ENCODE data around the gene GLIS2.

GLIS2 gene

DNA sequence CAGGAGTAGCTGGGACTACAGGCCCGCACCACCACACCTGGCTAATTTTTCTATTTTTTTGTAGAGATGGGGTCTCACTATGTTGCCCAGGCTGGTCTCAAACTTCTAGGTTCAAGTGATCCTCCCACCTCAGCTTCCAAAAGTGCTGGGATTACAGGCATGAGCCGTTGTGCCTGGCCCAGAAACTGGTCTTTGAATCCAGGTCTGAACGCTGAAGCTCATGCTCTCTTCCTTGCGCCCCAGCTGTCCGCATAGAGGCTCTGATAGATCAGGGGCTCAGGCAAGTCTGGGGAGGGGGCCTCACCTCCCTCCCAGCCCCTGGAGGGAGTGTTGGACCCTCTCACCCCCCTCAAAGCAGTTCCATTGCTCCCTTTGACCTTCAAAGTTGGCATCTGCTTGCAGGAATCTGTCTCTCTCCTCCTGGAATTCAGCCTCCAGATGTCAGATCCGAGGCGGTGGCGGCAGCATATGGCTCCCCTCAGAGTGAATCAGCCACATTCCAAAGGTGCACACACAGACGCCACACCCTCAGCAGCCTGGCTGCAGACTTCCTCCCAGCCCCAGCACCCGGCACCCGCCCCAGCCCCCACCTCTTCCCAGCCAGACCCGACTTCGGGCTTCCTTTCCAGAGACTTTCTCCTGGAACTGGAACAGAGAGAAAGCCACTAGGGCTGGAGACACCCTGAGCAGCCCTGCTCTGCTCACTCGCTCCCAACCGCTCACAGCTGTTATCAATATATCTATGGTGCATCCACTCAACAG is 16.9 kb upstream of the GLIS2 start:
- DNase-seq: peak; percentile 80

DNA sequence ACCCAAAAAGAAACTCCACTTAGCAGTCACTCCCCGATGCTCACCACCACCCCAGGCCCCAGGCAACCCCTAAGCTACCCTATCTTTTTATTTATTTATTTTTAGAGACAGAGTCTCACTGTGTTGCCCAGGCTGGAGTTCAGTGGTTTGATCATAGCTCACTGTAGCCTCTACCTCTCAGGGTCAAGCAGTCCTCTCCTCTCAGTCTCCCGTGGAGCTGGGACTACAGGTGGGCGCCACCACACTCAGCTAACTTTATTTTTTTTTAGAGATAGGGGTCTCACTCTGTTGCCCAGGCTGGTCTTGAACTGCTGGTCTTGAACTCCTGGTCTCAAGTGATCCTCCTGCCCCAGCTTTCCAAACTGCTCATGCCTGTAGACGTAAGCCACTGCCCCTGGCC is 14.7 kb upstream of the GLIS2 start:
- no peak for DNase-seq

DNA sequence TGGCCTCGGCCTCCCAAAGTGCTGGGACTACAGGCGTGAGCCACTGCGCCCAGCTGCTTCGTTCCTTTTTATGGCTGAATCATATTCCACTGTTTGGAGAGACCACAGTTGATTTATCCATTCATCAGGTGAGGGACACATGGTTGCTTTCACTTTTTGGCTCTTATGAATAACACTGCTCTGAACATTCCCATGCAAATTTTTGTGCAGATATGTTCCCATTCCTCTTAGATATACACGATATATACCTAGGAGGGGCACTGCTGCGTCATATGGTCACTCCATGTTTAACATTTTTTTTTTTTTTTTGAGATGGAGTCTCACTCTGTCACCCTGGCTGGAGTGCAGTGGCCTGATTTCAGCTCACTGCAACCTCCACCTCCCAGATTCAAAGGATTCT is 13.9 kb upstream of the GLIS2 start:
- no peak for DNase-seq

DNA sequence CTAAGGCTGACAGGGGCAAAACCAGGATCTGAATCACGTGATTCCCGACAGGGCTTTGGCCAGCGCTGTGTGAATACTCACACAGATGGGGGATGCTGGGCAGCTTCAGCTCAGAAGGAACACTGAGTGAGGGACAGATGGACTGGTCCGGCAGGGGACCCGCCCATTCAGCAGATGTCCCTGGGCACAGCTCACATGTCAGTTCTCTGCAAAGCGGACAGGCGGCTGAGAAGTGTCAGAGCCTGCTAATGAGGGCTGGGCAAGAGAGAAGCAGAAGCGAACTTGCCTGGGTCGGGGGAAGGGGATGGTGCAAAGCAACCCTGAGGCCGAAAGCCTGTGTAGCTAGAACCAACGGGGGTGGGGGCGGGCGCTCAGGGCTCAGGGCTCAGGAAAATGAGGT is 11.9 kb upstream of the GLIS2 start:
- DNase-seq: peak; percentile 36

DNA sequence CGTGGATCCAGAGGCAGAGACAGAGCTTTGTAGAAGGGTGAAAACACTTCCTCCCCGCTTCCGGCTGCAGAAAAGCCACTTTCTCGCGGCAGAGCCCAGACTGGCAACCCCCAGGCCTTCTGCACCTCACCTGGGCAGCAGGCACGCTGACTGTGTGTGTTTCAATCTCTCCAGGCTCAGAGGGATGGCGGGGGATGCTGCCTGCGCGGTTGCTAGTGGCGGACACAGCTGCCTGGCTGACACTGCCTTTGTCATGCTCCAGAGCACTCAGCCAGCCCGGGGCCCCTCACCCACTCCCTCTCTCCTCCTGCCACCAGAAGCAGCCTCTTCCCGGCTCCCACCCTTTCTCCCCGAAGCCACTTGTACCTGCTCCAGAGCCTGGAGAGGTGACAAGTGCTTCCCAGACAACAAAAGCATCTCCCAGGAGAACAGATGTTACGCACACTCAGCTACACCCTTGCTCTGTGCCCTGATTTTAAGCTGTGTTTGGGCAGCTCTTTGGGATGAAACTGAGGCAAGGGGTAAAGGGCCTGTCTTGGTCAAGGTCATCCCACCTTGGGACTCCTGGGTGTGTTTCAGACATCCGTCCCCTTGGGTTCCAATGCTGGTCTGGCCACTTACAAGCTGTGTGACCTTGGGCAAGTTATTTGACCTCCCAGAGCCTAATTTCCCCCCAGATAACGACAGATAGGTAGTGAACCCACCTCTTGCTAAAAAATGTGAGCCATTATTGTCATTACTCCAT is 9.2 kb upstream of the GLIS2 start:
- peak; percentile 90 for DNase-seq

DNA sequence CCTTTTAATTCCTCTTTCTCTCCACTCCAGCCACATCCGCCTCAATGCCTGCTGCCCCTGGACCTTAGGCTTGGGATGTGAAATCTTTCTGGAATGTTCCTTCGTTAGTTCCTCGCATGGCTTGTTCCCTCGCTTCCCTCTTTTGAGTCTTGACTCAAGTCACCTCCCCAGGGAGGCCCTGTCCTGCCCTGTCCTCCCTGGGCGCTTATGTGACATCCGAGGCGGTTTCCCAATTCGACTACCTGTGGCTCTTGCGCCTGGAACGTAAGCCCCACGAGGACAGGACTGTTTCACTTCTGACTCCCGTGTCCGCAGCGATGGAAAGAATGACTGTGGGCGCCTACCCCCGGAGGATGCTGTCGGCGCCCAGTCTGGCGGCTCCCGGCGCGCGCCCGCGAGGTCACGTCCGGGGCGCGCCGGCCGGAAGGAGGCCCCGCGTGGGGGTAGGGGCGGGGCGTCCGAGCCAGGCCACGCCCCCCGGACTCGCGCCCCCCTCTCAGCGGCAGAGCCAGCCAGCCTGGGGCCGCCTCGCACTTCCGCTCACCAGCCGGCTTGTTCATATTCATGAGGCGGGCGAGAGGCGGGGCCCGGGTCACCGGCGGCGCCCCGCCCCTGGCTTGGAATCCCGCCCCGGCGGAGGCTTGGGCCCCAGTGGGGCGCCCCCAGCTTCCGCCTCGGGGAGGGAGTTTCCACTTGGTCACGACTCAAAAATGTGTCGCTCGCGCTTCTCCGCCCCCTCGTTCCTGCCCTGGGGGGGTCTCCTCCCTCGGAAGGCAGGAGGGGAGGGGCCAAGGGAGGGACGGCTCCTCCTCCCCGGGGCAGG is 8.4 kb upstream of the GLIS2 start:
- DNase-seq: peak; percentile 79

DNA sequence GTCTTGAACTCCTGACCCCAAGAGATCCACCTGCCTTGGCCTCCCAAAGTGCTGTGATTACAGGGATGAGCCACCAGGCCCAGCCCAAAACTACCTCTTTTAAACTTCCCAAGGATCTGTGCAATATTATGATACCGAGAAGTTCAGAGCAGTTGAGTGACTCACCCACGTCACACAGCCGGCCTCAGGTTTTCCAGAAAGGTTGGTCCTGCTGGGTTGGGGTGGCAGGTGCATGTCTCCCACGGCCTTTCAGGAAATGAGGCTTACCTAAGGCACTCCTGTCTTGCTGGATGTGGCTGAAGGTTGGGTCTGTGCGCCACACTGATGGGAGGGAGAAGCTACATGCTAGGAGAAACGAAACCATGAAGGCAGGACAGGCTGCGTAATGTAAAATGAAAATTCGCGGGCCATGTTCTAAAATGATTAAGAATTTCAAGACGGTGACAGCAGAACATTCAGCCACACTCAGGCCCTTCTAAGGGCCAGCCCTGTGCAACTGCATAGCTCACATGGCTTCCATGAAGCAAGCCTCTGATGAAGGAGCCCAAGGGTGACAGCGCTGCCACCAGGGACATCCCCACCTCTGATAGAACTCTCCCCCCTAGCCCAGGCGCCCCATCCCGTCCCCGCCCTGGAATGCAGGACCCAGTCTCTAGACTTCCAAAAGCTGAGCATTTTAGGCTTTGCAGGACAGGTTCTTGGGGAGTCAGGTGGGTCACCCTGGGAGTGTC is 6.6 kb upstream of the GLIS2 start:
- DNase-seq: no peak

DNA sequence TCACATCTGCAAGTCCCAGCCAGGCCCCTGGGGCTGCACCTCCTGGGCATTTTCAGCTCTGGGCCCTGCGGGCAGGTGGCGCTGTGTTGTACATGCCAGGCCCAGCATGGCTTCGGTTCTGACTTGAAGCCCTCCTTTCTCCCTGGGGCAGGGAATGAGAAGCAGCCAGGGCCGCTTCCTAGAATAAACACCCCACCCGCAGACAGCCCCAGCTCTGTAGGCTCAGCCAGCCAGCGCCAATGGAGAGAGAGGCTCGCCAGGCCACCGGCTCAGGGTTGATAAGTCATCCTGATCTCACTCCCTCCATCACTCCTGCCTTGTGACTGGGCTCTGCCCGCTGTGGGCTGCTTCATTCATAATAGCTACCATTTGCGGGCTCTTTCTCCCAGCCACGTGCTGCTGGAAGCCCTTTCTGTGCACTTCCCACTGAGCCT is 6.0 kb upstream of the GLIS2 start:
- DNase-seq: no peak

DNA sequence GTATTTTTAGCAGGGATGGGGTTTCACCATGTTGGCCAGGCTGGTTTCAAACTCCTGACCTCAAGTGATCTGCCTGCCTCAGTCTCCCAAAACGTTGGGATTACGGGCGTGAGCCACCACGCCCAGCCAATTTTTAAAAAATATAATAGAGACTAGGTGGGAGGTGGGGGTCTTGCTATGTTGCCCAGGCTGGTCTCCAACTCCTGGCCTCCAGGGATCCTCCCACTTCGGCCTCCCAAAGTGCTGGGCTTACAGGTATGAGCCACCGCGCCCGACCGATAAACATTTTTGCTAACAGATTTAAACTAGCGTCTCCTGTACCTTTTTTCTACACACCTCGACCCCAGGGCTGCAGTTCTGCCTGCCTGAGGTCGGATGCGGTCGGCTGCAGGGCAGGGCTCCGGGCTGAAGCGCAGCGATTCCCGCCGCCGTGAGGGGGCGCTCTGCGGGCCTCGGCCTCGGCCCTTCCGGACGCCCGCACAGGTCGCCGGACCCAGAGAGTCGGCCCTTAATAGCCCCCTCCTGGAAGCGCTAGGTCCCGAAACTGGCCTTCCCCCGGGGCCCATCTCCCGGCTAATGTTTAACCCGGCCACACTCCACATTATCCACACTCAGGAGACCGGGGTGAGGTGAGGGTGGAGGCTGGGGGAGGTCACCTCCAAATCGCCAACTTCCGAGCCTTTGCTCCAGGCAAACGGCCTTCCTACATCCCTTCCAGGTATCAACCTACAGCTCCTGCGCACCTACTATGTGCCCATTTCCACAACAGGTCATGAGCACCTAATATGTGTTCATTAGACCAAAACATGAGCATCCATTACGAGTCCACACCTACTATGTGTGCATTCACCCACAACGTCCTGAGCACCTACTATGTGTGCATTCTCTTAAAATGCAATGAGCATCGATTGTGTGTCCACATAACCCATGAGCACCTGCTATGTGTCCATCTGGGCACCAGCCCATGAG is 2.0 kb upstream of the GLIS2 start:
- DNase-seq: no peak

DNA sequence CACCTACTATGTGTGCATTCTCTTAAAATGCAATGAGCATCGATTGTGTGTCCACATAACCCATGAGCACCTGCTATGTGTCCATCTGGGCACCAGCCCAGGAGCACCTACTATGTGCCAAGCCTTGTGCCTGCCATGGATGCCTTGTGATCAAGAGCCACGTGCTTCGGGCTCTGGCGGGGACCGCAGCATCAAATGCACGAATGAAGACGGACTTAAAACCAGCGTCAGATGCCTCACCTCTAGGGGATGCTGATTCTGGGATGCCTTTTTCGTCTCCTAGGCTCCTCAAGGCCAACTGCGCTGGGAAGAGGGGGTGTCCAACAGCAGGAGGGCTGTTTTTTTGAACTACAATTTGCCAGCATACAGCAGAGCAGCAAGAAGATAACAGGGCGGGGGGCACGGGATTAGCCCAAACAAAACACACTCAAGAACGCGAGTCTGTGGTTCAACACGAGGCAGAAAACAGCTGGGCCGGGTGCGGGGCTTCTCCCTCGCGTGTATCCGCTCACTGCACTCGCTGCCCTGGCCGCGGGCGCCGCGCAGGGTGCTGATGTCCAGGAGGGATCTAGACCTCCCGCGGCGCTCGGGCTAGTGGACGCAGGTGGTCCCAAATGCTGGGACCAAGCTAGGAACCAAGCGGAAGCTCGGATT is 1.2 kb upstream of the GLIS2 start:
- peak; percentile 58 for DNase-seq

DNA sequence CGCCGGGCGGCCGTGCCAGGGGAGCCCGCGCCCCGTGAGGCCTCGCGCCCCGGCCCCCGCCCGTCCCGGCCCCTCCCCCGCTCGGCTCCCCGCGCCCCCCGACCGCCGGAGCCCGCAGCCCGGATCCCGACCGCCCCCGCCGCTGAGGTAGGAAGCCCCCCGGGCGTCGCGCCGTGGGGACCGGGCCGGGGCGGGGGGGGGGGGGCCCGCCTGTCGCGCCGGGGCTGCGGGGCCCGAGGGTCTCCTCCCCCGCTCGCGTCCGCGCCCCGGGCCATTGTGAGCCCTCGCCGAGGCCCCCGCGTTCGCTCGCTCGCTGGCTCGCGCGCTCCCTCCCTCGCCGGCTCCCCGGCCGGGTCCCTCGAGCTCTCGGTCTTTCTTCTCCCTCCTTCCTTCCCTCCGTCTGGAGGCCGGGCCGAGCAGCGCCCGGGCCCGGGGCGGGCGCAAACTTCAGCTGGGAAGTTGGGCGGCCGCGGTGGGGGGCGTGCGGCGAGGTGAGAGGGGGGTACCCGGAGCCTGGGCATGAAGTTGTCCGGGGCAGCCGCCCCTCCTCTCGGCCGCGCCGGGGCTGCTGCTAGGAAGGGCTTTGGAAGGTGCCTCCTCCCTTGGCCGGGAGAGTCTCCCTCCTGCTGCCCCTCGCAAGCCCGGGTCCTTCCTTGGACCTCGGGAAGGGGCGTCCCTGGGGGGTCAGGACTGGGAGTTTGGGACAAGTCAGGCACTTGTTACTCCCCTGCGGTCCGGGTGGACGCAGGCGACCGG is 419 bp downstream of the GLIS2 start:
- DNase-seq: no peak

DNA sequence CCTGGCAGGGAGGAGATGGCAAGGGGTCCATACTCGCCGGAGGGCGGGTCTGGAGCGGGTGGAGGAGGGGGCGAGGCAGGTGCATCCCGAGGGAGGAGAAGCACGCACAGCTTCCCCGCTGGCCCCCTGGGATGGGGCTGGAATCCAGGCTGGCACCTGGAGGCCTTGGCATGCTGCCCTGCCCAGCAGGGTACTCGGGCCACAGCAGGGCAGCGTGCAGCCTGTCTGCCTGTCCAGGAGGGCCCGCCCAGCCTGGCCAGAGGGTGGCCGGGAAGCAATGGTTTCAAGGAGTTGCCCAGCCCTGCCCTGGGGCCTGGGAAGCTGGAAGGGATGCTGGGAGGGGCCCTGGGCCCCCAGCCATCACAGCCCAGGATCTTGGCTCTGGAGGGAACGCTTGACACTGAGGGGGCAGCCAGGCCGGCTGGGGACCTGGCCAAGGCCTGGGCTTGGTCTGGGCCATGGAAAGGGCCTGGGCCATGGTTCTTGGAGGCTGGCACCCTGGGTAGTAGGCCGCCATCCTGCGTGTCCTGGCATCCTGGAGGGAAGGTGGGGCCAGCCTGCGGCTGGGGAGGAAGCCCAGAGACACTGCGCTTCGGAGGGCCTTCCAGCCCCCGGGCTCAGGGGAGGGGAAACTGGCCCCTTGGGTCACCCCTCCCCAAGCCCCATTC is 1.1 kb downstream of the GLIS2 start:
- DNase-seq: peak; percentile 20

DNA sequence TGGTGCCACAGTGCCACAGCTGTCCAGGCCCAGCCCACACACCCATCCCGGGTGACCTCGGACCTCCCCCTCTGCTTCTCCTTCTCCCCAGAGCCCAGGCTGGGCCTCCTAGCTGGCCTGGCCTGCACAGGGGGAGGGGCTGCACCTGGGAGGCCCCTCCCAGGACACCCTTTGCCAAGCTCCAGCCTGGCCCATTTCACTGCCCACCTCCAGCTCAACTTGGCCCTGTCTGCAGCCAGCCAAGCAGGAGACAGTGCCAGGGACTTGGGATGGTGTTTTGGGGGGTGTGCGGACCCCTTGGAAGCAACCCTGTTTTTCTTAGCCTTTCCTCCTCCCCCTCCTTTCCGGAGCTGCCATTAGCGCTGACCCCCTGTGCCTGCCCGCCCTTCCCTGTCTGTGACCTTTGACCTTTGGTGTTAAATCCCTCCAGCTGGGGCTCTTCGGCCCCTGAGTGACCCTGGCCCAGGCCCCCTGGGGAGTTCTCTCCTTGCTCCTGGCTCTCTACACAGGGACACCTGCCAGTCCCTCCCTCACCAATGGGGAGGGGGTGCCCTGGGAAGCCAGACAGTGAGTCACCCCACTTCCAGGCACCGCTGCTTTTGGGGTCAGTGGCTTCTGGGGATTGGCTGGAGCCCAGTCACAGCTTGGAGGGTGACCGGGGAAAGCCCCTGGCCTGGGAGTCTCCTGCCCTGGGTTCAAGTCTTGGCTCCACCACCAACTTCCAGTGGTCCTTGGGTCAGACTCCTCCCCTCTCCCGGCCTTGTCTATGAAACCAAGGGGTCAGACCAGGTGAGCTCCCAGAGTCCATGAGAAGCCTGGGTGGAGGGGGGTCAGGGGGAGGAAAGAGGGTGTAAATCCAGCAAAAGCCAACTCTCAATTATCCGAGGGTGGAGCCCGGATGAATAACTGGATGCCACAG is 1.9 kb downstream of the GLIS2 start:
- DNase-seq: no peak

DNA sequence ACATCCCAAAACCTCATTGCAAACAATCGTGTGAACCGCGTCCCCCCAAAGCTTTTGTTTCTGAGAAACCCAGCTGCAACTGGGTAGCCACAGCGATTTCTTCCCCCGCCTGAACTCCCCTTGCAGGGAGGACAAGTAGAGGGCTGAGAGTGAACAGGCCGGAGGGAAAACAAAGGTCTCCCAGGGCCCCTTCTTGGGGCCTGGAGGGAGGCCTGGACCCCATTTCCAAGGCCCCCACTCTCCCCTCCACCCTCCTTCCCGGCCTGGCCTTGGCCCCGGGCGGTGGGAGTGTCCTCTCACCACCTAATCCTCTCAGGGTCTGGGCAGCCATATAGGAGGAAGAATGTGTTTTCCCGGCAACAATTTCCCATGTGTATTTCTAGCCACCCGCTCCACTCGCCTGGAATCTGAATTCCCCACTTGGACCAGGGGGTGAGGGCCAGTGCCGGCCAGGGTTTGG is 2.6 kb downstream of the GLIS2 start:
- no peak for DNase-seq

DNA sequence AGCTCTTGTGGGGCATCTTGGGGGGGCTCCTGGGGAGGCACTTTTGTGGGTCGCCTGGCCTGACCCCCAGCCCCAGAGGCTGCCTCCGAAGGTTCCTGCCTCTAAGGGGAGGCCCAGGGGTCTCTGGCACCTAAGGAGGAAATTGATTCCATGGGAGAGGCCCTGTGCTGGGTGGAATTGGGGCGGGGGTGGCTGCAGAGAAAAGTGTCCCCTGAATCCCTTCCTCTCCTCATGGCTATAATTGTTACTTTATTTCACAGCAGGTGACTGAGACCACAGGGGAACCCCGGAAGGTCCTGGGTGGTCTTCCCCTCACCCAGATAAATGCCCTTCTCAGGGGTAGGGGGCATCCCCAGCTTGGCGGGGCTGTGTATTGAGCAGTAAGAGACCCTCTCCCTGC is 3.1 kb downstream of the GLIS2 start:
- no peak for DNase-seq

DNA sequence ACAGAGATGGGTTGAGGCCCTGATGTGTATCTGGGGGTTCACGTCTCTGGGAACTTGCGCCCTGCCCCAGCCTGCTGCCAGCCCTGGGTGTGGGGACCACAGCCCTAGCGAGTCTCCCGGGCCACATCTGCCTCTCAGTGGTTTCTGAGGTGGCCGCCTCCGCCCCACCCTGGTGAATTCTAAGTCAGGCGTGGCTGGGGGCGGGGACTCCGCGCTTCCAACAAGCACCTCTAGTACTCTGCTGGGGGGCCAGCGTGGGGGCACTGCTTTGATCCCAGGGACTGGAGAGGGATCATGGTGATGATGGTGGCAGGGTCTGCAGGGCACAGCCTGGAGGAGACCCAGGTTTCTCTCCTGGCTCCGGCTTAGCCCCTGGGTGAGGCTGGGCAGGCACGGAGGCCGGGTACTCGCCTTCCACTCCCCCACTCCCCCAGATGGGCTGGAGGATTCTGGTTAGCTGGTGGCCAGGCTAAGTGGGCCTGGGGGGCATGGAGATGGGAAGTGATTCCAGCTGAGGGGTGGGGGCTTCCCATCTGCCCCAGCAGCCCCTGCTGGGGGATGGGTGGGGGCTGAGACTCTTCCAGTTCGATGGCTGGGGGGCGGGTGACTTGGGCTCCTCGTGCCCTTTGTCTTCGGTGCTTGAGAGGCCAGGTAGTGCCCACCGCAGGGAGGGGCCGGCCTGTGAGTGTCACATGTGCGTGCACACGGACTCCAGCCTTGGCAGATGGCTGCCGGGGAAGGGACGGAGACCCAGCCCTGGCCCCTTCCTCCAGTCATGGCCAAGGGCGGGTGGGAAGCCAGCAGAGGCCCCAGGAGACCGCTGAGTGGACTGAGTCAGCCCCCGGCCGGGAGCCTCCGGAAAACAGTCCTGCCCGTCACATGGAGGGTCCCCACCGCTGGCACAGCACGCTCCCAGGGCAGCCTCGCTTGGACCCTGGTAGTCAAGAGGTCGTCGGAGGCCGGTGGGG is 3.9 kb downstream of the GLIS2 start:
- no peak for DNase-seq

DNA sequence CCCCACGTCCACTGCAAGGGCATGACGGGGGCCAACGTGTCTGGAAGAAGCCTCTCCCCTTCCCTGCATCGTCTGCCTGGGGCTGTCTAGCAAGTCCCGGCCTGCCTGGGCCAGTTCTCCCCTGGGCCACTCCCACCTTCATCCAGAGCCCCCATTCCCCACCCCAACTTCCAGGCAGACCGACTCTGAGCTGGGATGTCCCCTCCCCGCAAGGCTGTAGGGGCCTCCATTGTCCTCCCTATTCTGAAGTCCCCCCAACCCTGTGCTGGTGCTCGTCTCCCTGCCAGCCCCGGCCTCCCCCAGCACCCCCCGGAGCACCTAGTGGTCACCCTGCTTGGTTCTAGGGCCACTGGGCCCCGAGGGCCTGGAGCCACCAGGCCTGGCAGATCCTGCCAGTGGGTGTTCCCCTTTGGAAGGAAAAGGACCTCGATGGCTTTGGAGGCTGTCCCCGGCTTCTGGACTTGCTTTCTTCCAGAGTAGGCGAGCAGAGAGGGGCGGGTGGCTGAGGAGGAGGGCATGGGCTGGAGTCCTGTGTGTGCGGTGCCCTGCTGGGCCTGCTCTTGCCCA is 4.8 kb downstream of the GLIS2 start:
- no peak for DNase-seq
